MM.1S (cell line): Measurements from ENCODE around the gene CLP1.

Experiments used
- EZH2 ChIP-seq: fragments of 300-600 bp; sonication (generic); optimal IDR thresholded peaks from 2 replicates; pipeline ENCODE3; 2017; ENCODE audit warnings: low read depth, mild to moderate bottlenecking, antibody characterized with exemption, low read length, mixed read lengths
- TF ChIP-seq, protein P1 (sequence below): fragments of 300-600 bp; sonication (generic); IDR thresholded peaks from 2 replicates; pipeline ENCODE4 v1.5.1; 2016; ENCODE audit warnings: antibody characterized with exemption, low read length, mixed read lengths

DNA sequence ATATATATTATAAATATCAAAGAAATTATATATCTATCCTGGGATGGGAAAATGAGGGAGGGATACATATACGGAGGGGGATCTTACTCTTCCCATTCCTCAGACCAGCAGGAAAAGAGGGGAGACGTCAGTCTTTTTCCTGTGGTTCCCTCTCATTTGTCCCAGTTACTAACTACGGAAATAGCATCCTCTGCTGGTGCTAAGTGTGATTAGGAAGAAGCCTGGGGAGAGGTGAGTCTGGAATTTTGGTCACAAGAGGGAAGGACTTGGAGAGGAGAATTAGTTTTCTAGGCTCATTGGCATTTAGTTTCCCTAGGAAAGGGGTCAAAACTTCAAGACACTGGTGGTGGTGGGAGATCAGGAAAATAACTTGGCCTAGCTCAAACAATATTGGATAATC is 42.9 kb downstream of the CLP1 start:
- TF ChIP-seq EZH2: no peak
- TF ChIP-seq, protein P1, sequence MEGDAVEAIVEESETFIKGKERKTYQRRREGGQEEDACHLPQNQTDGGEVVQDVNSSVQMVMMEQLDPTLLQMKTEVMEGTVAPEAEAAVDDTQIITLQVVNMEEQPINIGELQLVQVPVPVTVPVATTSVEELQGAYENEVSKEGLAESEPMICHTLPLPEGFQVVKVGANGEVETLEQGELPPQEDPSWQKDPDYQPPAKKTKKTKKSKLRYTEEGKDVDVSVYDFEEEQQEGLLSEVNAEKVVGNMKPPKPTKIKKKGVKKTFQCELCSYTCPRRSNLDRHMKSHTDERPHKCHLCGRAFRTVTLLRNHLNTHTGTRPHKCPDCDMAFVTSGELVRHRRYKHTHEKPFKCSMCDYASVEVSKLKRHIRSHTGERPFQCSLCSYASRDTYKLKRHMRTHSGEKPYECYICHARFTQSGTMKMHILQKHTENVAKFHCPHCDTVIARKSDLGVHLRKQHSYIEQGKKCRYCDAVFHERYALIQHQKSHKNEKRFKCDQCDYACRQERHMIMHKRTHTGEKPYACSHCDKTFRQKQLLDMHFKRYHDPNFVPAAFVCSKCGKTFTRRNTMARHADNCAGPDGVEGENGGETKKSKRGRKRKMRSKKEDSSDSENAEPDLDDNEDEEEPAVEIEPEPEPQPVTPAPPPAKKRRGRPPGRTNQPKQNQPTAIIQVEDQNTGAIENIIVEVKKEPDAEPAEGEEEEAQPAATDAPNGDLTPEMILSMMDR: no peak
